D721Med (cell line): ENCODE data around the gene BASP1.

Experiments used
- DNase-seq: peaks from one replicate; pipeline ENCODE4 v3.0.0; 2011; ENCODE audit warnings: low spot score; ENCODE audit not compliant: insufficient read length
- FAIRE-seq: peaks from 2 replicates; lab custom pipeline; 2011; peaks lifted over from hg19 to GRCh38; lab: Jason Lieb, UNC
- CTCF ChIP-seq: IDR thresholded peaks from 2 replicates; pipeline ENCODE4 v1.5.1; 2012; ENCODE audit warnings: mild to moderate bottlenecking, control low read depth; ENCODE audit not compliant: insufficient read depth; ENCODE audit errors: missing control alignments

Gene BASP1

GRCh38 chr5:17180330-17180843 lies 37.0 kb upstream of the BASP1 start:
- no peak for FAIRE-seq
- no peak for DNase-seq
- no peak for TF ChIP-seq CTCF

GRCh38 chr5:17180864-17181723 lies 36.3 kb upstream of the BASP1 start:
- TF ChIP-seq CTCF = no peak
- no peak for DNase-seq
- no peak for FAIRE-seq

- DNase-seq (no peak), FAIRE-seq (no peak)
- TF ChIP-seq CTCF = no peak
Observed at GRCh38 chr5:17182494-17182893, 34.9 kb upstream of the BASP1 start.

GRCh38 chr5:17182981-17183380 lies 34.5 kb upstream of the BASP1 start:
- FAIRE-seq = no peak
- TF ChIP-seq CTCF = no peak
- no peak for DNase-seq

GRCh38 chr5:17183831-17184230 lies 33.6 kb upstream of the BASP1 start:
- DNase-seq (no peak), FAIRE-seq (no peak)
- TF ChIP-seq CTCF = no peak

GRCh38 chr5:17184588-17184987 lies 32.8 kb upstream of the BASP1 start:
- no peak for DNase-seq
- no peak for TF ChIP-seq CTCF
- FAIRE-seq = no peak

GRCh38 chr5:17185349-17185748 lies 32.1 kb upstream of the BASP1 start:
- TF ChIP-seq CTCF = no peak
- DNase-seq (no peak), FAIRE-seq (no peak)
